CD4-positive, alpha-beta T cell treated with Interleukin-1 beta for 1 hour (primary cell): ENCODE measurements around the gene RHOB.
"Not testable (repeated sequence)": the region's sequence is repeated elsewhere in the genome, so short reads cannot be mapped to it uniquely, and the experiment has no call there.

ENCODE experiments used
- DNase-seq, 2 donors: peaks; one replicate each; pipeline ENCODE4 v3.0.0-alpha.2; 2020 to 2022

The RHOB gene

DNA sequence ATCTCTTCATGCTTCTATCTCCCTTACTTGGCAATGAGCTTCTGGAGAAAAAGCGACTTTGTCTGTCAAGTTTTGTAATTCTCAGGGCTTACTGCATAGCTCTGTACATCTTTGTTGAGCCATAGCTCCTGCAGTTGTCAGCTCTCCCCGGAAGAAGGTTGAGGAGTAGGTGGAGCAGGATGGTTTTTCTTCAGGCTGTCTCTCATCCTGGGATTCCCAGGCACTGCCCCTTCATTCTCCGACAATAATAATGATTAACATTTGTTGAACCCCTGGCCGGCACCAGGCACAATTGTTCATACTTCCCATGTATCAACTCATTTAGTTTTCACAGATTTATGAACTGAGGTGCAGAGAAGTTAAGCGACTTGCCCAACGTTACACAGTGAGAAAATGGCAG is 23.5 kb upstream of the RHOB start:
- DNase-seq, result no peak

DNA sequence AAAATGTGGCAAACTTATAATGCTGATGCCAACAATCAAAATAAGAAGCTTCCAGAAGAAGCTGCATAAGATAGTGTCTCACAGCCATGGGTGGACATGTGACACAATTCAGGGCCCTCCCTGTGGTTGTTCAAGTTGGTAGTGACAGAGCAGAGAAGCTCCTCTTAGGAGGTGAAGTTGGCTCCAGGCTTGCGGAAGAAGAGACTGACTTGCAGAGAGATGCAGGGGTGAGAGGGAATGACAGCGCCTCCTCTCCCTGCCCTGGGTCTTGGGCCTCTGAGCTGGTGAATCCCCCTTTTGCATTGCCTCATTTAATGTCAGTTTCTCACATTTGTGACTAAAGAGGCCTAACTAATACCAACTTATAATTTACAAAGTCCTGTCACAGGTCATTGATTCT is 23.0 kb upstream of the RHOB start:
- no peak for DNase-seq

DNA sequence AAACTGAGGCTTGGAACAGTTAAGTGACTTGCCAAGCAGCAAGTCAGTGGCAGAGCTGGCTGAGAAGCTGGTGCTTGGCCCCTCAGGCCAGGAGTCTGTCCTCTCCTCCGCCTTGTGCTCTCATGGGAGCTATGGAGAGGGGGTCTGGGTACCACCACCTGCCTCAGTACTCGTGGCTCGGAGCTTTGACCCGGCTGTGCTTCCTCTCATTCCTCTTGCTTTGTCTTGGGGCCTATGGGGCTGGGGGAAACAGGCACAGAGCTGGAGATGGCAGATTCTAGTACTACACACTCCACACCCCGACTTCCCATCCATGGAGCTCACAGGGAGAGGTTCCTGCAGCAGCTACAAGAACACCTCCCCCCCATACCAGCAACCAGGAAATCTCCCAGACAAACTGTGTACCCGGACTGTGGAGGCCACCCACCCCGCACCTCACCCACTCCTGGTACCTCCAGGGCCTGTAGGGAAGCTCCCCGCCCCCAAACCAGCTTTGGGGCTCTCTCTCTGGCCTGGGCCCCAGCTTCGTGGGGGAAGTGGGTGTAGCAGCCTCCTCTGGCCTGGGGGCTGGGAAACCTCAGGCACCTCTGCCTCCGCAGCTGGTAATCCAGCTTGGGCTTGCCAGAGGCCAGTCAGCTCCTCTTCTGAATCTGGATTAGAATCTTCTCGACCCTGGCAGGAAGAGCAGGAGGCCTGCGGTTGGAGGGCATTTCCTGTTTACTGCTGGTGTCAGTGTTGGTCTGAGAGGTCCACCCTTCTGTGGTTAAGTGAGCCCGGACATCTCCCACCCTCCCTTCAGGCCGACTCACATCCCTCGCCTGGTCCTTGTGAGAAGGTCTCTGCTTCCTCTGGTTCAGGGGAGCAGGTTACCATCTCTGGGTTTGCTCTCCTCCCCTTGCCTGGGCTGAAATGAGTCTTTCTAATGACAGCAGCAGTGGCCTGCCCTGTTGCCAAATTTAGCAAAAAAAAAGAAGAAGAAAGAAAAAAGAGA is 22.3 kb upstream of the RHOB start:
- DNase-seq, result peak; percentile 28 to 70

DNA sequence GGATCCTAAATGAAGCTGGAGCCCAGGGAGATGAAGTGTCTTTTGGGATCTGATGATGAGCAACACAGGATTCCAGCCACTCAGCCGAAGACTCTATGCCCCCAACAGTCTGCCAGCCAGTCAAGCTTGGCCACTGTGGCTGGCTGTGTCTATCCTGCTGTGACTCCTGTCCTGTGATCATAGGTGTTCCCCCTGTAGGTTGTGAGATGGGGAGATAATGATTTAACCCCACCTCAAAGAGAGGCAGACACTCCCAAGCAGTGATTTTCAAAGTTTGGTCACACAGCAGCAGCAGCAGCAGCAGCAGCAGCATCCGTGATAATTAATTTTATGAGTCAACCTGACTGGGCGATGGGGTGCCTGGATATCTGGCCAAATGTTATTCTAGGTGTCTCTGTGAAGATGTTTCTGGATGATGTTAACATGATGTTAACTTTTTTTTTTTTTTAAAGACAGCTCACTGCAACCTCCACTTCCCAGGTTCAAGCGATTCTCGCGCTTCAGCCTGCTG is 21.4 kb upstream of the RHOB start:
- no peak for DNase-seq

DNA sequence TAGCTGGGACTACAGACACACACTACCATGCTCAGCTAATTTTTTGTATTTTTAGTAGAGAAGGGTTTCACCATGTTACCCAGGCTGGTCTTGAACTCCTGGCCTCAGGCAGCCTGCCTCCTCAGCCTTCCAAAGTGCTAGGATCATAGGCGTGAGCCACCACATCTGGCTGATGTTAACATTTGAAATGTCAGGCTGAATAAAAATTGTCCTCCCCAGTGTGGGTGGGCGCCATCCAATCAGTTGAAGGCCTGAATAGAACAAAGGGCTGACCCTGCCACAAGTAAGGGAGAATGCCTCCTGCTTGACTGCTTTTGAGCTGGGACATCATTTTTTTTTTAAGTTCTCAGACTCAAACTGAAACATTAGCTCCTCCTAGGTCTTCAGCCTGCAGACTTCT is 21.0 kb upstream of the RHOB start:
- DNase-seq, result no peak

DNA sequence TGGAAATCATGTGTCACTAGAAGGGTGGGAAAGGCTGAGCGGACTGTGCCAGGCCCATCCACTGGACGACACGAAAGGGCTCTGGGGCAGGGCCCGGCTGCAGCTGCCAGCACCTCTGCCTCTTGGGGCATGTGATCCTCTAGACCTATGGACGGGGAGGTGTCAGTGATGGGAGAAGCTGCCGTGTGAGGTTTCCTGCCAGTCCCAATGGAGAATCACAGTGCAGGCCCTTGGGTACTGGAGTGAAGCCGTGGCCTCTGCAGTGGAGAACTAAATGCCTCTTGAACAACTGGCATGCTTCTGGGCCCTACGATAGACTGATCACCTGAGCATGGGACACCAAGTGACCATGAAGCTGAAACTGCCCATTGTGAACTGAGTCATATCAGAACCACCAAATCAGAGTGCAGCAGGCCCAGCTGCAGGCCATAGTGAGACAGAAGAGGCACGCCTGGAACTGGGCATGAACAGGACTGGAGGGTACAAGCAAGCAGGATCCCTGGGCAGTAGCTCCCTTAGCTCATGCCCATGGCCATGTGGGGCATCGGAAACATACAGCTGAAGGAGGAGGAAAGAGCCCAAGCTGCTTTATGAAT is 18.8 kb upstream of the RHOB start:
- DNase-seq, result no peak

DNA sequence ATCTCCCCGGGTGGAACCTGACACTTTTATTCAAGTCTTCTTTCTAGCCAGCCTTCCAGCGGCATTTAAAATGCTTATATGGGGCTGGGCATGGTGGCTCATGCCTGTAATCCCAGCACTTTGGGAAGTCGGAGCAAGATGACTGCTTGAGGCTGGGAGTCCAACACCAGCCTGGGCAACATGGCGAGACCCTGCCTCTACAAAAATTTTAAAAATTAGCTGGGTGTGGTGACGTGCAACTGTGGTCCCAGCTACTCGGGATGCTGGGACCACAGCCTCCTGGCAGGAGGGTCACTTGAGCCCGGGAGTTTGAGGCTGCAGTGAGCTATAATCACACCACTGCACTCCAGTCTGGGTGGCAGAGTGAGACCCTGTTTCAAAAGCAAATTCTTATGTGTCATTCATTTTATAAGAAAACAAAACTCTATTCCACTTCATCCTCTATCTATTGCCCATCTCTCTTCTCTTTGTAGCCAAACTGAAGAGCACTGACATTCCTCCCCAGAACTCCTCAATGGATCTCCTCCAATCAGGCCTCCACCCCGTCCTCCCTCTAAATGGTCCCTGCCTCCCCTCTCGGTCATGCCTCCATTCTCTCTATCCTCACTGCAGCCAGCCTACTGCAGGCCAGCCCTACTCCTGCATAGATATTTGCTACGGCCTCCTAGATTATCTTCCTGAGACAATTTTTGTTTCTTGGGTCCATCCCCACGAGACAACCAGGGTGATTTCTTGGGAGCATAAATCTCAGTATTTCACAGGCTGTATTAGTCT is 18.0 kb upstream of the RHOB start:
- DNase-seq, result no peak

DNA sequence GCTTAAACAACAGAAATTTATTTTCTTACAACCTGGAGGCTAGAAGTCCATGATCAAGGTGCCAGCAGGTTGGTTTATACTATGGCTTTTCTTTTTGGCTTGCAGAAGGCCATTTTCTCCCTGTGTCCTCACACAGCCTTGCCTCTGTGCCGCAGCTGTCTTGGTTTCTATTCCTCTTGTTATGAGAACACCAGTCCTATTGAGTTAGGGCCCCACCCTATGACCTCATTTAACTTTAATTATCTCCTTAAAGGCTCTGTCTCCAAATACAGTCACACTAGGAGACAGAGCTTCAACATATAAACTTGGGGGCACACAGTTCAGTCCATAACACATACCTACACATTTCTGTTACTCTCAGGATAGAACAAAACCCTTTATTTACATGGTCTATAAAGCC is 17.3 kb upstream of the RHOB start:
- peak in 1 of 2 donors; percentile 62 for DNase-seq

DNA sequence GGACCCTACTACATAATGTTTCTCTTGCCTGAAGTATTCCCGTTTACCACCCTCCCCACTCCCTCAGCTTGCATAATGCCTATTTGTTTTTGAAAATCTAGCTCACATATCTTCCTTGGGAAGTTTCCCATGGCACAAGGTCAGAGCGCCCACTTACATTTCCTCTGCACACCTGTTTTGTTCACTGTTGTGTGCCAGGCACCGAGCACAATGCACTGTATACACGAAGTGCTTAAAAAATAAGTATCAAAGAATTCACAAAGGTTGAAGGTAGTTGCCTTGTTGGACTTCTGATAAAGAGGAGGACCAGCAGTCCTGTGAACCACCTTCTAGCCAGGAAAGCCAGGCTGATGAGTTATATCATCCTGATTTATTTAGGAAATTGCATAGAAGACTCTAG is 16.8 kb upstream of the RHOB start:
- no peak for DNase-seq

DNA sequence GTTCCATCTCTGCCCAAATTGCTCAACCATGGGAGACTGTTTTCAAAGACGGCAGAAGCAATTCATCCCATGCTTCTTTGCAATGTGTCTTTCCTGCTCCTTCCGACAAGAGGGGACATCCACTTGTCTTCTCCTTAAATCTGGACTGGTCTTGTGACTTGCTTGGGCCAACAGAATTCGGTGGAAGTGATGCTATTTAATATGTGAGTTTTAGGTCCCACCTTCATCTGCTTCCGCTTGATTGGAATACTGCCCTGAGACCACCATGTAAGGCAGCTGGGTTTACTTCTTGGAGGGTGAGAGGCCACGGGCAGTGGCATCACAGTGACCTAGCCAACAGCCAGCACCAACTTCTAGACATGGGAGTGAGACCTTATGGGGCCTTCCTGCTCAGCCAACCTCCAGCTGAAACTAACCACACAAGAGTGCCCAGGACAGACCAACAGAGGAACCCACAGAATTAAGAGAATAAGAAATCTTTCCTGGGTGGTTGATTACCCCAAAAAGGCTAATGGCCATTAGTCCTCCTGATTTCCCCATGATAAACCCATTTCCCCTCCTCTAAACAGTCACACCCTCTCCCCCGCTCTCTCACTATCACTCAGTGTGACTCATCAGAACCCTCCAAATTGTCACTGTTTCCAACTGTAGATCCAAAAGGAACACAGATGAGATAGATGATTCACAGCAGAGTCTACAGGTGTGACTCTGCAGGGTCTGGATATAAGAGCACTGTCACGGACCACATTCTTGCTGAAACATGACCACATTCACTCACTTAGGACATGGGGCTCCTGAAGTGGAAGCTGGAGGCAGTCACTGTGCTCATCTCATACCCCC is 16.2 kb upstream of the RHOB start:
- DNase-seq, result no peak

DNA sequence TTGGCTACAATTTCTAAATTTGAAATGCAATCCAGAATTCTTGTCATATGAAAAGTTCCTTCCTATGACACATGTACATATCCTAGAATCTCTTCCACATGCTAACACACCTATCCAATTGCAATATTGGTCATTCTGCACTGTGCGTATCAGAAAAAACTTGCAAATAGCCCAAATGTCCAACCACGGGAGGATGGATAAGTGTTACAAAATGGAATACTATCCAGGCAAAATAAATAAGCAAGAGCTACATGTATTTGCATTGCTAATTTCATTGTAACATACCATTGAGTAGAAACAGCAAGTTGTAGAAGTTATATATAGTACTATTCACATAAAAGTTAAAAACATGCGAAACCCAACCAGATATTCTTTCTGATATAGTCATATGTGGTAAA is 15.6 kb upstream of the RHOB start:
- no peak for DNase-seq

DNA sequence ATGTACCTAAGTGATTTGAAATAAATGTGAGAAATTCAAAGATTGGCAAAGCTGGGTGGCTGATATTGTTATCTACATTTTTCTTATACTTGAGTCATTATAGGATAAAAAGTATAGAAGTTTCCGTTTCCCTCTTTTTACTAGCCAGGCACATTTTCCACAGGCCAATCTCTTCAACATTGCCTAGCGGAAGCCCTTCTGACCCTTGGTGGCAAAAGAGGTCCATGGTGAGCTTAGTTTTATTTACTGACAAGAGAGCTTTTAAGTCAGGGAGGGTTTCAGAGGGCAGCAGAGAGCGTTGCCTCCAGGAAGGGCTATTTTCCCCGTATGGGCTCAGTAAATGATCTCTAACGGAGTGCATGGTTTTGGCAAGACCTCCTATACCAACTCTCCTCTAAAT is 15.1 kb upstream of the RHOB start:
- no peak for DNase-seq

DNA sequence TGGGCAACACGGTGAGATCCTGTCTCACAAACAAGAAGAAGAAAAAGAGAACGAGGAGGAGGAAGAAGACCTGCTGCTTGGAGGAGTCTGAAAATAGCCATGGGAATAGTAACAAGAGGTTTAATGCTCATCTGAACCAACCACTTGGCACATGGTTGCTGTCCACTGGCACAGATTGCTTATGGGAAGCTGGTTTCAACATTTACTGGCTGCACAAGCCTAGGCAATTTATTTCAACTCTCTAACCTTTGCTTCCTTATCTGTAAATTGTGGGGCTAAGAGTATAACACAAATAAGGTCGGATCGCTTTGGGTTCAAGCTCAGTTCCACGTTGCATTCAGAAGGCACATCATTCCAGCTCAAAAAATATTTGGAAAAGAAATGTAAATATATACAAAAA is 14.2 kb upstream of the RHOB start:
- no peak for DNase-seq

DNA sequence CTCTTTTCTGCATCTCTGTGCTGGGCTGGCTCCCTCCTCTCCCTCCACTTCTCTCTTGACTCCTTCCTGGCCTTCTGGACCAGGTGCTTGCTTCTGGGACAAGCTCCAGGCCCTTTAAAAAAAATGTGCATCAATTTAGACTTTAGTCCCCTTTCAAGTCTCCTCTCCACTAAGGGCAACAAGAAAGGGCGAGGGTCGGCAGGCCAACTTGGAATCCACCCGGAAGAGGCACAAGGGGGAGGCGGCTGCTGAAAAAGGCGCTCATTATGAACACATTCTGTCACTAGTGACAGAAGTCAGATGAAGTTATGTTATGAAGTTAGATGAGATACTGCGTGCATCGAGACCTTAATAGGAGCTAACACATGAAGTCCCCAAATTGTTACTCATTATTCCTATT is 13.6 kb upstream of the RHOB start:
- DNase-seq, result no peak

DNA sequence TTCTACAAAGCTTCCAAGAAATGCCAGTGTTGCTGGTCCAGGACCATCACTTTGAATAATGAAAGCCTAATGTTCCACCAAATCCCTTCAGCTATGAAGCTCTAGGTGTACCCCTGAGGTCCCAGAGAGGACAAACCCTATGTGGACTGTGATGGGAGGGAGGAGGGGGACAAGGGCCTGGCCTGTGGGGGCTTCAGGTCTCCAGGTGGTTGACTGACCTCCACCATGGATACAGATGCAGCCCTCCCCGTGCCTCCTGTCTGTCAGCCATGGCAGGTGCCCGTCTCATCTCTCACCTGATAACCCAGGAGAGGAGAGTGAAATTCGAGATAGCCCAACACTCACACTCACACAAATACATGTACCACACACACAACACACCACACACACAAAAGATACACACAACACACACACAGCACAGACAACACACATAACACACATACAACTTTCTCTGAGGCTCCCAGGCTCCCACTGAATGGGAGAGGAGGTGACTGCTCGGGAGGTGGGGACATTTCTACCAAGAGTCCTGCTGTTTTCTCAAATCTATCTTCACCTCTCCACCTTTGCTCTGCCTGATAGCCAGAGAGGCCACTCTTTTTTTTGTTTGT is 12.8 kb upstream of the RHOB start:
- no peak for DNase-seq

DNA sequence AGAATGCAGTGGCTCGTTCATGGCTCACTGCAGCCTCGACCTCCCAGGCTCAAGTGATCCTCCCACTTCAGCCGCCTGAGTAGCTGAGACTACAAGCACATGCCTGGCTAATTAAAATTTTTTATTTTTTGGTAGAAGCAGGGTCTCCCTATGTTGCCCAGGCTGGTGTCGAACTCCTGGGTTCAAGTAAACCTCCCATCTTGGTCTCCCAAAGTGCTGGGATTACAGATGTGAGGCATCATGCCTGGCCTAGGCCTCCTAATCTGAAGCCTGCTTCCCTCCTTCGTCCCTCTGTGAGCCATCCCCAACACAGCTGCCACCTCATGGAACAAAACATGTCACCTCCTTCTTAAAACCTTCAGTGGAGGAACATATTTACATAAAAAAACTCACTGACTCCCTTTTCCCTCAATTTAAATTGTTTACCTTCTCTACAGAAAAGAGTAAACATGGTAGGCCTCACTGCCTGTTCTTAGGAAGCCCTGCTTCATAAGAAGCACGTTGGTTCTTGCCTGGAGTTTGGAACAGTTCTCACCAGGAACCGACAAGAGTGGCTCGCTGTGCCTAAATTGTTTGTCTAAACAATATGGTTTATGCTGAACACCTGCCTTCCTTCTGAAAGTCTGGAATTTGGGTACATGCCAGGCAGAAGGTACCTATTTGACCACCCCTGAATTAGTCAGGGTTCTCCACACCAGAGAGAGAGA is 12.1 kb upstream of the RHOB start:
- DNase-seq, result no peak

DNA sequence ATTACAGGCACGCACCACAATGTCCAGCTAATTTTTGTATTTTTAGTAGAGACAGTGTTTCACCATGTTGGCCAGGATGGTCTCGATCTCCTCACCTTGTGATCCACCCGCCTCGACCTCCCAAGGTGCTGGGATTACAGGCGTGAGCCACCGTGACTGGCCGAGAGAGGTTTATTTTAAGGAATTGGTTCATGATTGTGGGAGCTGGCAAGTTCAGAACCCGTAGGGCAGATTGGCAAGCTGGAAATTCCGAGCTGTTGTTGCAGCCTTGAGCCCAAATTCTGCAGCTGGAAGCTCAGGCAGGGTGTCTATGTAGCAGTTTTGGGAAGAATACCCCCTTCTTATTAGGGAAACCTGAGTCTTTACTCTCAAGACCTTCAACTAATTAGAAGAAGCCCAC is 11.4 kb upstream of the RHOB start:
- not testable (repeated sequence) for DNase-seq

DNA sequence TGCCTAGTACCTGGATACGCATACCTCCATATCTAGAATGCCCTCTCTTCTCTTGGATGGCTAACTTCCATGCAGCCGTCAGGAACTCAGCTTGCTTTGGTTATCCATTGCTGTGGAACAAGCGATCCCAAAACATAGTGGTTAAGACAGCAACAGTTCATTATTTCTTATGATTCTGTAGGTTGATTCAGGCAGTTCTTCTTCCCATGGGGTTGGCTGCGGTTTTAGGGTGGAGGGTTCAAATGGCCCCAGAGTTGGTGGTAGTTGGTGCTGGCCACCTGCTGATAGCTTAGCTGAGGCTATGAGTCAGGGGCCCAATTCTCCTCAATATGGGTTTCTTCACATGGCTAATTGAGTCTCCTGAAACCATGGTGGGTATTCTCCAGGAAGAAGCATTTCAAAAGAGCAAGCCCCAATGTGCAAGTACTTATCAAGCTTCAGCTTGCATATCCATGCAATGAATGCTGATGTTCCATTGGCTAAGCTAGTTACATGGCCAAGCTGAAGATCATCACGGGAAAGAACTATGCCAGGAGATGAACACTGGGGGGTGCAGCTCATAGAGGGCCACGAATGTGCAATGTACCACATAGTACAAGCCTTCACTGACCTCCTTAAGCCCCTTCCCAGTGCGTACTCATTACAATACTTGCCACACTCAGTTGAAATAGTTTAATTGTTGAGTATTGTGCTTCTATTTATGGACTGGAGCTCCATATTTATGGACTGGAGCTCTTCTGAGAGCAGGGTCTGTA is 10.0 kb upstream of the RHOB start:
- no peak for DNase-seq

DNA sequence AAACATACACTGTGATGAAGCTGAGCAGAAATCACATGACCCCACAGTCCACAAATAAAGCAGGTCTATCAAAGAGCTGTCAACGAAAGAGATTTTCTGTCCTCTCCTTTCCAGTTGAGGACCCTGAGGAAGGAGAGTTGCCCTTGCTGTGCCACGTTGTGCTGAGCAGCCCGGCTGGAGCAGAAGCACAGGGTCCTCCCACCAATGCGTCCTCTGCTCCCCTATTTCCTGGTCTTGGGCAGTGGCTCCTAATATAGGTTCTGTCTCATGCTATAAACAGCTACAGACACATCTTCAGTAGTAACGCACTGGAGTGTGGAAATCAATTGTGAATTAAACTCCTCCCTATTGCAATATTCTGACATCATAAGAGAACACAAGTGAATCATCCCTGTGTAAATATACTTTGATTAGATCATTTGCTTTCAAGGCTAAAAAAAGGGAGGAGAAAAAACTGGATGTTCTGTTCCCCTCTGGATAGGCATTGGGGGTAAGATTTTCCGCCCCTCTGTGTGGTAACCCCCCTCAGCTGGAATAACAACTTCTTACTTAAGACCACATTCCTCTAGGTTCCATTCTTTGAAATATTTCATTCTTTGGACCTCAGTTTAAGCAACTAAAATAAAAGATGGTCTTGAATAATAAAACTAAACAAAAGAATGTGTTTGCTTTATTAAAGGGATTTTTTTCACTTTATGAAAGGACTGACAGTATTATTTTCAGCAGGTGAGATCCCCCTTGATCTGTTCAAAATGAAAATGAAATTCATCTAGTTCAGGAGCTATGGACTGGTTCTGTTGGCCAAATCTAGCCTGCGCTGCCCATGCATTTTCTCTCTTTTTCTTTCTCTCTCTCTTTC is 8.3 kb upstream of the RHOB start:
- DNase-seq, result peak in 1 of 2 donors; percentile 44

DNA sequence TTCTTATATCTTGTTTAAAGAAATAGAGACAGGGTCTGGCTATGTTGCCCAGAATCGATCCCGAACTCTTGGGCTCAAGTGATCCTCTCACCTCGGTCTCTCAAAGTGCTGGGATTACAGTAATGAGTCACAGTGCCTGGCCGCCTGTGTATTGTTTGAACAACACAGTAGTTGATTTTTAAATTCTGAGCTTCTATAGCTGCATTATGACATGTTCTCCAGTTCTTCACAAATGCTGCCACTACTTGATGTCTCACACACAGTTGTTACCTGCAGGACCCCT is 7.7 kb upstream of the RHOB start:
- DNase-seq, result no peak
